ENCODE data around the gene FAM76A.
"Not testable (repeated sequence)": the region's sequence is repeated elsewhere in the genome, so short reads cannot be mapped to it uniquely, and the experiment has no call there.

FAM76A gene

DNA sequence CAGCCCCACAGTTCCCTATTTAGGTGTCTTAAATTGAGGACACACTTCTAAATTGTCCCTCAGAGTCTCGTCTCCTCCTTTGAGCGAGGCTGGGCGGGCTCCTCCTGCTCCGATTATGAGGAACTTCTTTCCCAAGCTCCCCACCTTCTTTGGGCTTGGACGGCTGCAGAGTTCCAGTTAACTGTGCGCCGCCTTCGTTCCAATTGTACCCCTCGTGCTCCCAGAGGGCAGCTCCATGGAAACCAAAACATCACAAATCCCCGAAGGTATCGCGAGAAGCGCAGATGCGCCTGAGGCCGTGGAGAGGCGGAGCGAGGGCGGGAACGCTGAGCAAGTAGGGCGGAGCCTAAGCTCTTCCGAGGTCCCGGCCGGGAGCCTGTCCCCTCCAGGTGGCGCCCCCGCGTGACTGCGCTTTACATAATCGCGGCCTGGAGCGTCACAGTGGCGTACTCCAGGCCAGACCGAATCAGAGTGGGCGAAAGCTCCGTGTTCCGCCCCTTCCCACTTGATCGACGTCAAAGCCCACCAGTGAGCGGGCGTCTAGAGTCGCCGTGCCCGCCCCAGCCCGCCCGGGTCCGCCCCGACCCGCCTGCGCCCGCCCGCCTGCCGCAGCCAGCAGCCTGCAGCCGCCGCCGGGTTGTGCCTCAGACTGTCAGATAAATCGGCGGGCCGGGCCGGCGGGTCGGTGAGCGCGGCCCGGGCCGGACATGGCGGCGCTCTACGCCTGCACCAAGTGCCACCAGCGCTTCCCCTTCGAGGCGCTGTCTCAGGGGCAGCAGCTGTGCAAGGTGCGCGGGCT lies at the start of gene FAM76A:
Gene FAM76A (plus strand): TSS at position 588 of the 799 bp plus-strand sequence. CDS start 120 bp downstream, at position 708.
- peak; percentile 99 for DNase-seq

DNA sequence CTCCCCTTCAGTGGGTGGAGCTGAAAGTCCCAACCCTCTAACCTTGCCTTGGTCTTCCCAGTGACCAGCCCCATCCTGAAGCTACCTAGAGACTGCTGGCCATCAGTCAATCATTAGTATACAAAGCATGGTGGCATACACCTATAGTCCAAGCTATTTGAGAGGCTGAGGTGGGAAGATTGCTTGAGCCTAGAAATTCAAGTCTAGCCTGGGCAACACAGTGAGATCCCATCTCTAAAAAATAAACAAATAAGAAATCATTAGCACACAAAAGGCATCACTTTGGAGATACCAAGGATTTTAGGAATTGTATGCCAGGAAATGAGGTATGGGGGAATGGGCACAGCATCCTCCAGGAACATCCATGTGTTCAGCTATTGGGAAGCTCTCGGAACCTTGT lies 49.4 kb upstream of the FAM76A start:
- DNase-seq: no peak

DNA sequence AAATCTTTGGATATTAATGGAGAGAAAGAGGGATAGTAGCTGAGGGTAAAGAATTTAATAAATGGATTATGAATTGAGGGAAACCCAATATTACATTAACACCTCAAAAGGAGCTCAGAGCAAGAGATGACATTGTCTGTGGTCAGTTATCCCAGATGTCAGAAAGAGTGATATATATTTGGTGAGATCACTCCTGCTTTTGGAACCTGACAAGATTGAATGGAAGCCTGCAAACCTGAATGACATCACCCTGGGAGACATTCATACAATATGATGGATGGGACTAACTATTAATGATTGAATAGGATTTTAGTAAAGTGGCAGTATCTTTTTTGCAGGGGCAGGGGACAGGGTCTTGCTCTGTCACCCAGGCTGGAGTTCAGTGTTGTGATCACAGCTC lies 47.0 kb upstream of the FAM76A start:
- DNase-seq: no peak

DNA sequence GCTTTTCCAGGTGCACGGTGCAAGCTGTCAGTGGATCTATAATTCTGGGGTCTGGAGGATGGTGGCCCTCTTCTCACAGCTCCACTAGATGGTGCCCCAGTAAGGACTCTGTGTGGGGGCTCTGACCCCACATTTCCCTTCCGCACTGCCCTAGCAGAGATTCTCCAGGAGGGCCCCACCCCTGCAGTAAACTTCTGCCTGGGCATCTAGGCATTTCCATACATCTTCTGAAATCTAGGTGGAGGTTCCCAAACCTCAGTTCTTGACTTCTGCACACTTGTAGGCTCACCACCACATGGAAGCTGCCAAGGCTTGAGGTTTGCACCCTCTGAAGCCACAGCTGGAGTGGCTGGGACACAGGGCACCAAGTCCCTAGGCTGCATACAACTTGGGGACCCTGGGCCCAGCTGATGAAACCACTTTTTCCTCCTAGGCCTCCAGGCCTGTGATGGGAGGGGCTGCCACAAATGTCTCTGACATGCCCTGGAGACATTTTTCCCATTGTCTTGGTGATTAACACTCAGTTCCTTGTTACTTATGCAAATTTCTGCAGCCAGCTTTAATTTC lies 45.5 kb upstream of the FAM76A start:
- DNase-seq: not testable (repeated sequence)

DNA sequence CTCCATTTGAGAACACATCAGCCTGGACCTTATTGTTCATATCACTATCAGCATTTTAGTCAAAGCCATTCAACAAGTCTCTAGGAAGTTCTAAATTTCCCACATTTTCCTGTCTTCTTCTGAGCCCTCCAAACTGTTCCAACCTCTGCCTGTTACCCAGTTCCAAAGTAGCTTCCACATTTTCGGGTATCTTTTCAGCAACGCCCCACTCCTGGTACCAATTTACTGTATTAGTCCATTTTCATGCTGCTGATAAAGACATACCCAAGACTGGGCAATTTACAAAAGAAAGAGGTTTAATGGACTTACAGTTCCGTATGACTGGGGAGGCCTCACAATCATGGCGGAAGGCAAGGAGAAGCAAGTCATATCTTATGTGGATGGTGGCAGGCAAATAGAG lies 44.2 kb upstream of the FAM76A start:
- DNase-seq: not testable (repeated sequence)

DNA sequence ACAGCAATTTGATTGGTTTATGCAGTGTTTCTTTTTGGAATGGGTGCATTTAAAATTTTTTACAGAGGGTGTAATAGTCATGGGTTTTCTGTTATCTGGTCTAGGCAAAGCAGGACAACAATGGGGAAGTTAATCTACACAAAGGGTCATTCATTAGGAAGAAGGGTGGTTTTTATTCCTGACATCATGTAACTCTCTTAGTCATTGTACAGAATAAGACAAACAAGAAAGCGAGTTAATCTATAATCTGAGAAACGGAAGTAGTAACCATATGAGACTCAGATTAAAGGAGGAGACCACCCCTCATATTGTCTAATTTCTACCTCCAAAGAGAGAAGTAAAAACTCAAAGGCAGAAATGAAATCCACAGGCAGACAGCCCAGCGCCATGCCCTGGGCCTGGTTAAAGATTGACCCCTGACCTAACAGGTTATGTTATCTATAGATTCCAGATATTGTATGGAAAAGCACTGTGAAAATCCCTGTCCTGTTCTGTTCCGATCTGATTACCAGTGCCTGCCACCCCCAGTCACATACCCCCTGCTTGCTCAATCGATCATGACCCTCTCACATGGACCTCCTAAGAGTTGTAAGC lies 43.3 kb upstream of the FAM76A start:
- no peak for DNase-seq

DNA sequence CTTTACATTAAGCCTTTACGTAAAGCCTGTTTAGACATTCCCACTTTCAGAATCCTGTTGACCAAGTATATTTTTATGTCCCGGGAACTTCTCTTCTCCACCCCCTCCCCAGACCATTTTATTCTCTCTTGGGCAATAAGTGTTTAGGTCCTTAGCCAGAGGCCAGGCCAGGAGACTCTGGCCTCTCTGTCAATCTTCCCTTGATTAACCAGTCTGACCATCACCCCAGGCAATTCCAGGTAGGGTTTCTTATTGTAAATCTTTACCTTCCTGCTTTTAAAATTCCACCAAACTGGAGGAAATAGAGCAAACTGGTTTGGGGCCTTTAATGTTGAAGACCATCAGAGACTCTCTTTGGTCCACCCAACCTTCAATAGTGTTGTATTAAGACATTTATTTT lies 41.6 kb upstream of the FAM76A start:
- no peak for DNase-seq

DNA sequence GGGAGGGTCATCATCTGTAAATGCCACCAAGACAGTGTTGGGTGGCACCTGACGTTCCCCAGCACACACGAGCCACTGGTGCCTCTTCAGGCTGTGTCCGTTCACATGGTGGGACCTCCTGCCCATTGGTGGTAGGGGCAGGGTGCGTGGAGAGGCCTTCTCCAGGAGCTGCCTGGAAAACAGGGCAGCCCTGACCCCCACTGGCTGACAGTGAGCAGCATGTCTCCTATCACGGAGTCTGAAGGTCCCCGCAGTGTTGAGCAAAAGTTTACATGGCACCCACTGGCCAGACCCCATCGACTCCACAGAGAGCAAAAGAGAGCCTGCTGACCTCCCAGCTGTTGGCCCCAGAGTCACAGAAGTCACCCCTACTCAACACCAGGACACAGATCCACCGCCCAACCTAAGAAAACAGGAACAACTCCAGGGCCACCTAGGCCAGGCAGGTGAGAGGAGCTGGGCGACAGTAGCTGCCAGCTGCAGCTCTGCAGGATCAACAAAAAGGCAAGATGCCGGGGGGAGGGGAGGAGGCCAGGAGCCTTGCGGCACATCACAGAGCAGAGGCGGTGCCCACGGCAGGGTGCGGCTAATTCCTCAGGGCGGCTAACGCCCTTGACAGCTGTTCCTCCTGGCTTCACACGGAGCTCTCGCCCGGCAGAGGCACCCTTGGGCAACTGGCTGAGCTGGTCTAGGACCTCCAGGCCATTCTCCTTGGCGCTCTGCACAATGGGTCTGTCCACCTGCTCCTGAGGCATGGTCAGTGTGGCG lies 39.4 kb upstream of the FAM76A start:
- DNase-seq: no peak

DNA sequence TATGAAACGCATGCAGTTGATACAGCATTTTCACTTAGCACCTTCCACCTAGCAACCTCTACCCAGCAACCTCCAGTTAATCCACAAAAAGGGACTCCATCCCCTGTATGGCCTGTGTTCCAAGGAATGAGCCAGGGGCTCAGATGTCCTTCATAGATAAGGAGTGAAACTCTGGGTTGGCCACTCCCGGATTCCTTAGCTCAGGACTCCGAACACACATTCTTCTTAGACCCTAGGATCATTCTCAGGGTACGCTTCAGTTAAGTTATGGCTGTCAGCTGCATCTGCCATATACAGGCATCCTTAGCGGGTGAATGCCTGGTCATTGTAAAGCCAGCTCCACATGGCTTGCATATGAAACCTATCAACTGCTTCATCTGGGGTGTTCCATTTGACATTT lies 37.9 kb upstream of the FAM76A start:
- no peak for DNase-seq

DNA sequence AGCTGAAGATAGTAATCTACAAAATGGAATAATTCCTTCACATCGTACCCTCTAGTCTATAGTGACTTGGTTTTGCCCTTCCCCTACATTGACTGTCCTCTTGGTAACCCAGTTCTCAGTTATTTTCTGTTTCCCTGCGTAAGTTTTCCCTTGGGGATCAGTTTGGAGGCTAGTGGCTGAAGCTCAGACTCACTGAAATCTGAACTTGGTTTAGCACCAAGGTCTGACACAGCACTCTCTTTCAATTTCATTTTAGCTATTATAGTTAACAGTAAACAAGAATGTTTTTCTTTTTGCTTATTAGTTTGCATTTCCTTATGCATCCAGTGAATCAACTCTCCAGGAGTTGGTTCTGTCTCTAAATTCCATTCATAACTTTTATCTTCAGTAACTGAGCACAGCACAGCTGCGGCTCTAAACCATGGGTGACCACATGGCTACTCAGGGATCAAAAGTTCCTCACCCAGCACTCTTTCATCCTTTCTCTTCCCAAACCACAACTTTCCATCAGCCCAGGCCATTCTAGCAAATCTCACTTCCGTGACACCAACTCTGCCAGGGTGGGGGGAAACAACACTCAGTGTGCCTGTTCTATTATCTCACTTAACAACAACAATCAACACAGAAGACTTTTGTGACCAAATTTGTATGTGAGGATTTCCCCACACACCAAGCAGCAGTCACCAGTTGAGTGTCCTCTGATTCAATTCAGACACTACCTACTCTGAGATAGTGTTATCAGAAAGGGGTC lies 36.2 kb upstream of the FAM76A start:
- no peak for DNase-seq

DNA sequence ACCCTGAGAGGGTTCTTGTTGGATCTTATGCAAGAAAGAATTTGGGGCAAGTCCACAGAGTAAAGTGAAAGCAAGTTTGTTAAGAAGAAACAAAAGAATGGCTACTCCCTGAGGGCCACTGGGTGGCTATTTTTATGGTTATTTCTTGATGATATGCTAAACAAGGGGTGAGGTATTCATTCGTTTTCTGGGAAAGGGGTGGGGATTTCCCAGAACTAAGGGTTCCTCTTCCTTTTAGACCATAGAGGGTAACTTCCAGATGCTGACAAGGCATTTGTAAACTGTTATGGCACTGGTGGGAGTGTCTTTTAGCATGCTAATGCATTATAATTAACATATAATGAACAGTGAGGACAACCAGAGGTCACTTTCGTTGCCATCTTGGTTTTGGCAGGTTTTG lies 35.6 kb upstream of the FAM76A start:
- no peak for DNase-seq

DNA sequence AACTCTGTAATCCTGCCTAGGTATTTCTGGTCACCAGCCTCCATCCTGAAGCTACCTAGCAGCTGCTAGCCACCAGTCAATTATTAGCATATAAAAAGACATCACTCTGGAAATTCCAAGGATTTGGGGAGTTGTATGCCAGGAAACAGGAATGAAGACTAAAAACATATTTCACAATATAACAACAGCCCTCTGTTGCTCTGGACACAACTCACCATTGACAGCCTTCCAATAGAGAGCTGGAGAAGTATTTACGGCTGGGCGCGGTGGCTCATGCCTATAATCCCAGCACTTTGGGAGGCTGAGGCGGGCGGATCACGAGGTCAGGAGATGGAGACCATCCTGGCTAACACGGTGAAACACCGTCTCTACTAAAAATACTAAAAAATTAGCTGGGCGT lies 28.9 kb upstream of the FAM76A start:
- not testable (repeated sequence) for DNase-seq

DNA sequence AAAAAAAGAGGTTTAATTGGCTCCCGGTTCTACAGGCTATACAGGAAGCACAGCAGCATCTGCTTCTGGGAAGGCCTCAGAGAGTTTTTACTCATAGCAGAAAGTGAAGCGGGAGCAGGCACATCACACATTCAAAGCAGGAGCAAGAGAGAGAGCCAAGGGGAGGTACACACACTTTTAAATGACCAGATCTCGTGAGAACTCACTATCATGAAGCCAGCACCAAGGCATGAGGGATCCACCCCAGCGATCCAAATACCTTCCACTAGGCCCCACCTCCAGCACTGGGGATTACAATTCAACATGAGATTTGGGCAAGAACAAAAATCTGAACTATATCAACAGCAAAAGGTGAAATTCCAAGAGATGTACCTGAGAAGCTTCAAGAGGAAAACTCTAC lies 20.8 kb upstream of the FAM76A start:
- no peak for DNase-seq

DNA sequence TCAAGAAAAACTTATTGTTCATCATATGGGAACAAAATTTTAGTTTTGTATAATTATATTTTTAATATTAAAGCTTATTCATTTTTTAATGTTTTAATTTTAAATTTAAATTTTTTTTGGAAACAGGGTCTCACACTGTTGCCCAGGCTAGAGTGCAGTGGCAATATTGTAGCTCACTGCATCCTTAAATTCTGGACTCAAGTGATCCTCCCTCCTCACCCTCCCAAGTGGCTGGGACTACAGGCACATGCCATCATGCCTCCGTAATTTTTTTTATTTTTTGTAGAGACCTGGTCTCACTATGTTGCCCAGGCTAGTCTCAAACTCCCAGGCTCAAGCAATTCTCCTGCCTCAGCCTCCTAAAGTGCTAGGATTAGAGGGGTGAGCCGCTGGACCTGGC lies 20.2 kb upstream of the FAM76A start:
- DNase-seq: no peak

DNA sequence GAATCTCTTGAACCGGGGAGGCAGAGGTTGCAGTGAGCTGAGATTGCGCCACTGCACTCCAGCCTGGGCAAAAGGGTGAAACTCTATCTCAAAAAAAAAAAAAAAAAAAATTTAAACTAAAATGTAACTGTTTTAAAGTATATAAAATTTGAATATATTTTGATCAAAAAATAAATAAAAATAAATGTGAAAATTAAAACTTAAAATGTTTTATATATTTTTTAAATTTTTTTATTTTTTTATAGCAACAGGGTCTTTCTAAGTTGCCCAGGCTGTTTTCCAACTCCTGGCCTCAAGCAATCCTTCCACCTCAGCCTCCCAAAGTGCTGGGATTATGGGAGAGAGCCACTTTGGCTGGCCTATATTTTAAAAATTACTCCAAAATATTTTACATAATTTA lies 15.2 kb upstream of the FAM76A start:
- DNase-seq: no peak

DNA sequence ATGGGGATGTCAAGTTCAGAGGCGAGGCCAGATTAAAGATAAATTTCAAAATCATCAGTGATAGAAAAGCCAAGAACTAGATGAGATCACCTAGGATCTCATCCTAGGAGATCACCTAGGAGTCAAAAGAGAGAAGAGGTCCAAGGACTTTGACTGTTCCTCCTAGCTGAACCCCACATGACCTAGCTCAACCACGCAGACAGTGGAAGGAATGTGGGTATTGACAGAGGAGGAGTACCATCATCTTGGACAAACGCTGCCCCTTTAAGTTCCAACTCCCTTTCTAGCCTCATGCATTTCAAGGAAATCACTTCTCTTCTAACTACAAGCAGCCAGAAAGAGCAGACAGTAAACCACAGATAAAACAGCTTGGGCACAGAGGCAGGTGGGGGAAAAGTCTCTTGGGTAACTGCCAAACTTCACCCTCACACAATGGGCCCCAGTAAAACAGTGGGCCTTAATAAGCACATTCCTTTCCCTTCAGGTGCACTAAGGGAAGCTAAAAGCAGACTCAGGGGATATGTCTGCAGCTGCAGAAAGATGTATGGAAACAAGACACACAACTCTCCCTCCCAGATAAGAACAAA lies 12.5 kb upstream of the FAM76A start:
- no peak for DNase-seq

DNA sequence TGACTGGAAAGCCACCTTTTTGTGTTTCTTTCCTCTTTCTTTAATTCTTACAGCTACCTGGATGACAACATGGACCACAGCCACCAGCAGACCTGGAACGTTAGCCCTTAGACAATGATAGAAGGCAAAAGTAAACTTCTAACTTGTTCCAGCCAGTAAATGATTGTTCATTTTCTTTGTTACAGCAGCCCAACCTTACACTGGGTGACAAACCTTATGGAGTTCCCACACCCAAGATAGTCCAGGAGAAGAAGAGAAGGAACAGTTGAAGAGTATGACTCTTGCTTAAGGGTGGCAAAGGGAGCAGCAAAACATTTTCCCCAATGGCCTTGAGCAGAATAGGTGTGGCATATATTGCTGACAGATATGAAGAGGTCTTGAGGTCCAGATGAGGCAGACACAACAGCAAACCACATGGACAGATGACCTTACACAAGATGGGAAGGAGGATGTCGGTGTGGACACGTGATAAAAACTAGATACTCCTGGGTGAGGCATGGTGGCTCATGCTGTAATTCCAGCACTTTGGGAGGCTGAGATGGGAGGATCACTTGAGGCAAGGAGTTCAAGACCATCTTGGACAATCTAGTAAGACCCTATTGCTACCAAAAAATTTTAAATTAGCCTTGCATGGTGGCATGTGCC lies 11.8 kb upstream of the FAM76A start:
- no peak for DNase-seq

DNA sequence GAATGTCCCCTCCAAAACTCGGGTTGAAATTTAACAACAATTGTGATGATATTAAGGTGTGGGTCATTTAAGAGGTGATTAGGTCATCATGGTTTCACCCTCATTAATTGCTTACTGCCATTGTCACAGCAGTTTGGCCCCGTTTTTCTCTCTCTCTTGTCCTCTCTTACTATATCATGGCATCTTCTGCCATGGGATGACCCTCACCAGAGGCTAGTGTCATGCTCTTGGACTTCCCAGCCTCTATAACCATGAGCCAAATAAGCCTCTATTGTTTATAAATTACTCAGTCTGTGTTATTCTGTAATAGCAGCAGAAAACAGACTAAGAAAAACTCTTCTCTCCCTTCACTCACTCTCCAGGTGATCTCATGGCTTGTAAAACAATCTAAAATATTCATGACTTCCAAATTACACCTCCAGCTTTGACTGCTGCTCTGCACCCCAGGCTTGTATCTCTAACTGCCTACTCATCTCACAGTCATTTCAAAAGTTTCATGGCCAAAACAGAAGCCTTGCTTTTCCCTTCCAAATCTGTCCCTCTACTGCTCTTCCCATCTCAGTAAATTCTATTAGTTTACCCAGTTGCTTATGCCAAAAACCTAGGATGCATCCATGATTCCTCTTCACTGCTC lies 9.4 kb upstream of the FAM76A start:
- DNase-seq: no peak

DNA sequence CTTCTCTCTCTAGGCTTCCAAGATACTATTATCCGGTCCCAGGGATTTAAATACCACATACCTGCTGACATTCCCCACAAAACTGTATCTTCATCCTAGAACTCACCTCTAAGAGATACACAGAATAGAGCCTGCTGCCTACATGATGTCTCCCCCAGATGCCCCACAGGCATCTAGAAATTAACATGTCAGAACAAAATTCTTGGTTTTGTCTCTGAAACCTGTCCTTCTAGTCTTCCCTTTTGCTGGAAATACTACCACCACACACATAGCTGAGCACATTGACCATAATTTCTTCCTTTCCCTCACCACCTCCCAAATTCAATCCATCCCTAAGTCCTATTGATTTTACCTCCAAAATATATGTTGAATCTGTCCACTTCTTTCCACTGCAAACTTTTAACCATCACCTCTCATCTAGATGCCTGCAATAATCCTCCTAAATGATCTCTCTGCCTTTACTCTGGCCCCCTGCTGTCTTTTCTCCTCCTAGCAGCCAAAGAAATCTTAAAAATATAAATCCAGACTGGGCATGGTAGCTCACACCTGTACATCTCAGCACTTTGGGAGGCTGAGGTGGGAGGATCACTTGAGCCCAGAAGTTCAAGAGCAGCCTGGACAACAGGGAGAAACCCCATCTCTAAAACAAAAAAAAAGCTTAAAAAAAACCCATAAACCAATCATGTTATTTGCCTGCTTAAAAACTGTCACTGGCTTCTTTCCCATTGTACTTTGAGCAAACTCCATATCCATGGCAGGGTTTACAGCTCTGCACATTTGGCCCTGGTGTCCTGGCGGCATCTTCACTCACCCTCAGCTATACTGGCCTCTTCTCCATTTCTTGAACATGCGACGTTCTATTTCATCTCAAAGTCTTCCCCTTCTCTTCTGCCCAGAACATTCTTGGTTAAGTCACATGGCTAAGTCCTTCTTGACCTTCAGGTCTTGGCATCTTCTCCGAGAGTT lies 6.2 kb upstream of the FAM76A start:
- no peak for DNase-seq

DNA sequence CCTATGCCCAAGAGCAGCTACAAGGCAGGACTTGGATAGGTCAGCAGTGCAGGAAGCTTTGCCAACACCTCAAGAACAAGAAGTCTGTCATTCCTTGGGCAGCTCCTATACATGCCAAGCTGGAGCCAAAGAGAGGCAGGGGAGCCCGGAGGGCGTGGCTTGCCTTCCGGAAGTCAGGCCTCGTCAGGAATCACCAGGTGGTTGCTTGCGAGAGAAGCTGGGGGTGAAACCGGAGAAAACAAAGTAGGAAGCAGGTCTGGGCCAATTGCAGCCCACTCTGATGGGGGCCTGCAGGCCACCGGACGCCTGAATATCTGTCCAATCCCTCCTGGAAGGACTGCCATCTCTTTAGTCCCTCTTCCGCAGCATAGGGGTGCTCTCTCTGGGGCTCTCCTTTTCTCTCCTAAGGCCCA lies 794 bp upstream of the FAM76A start:
- no peak for DNase-seq

All from CD4-positive, alpha-beta T cell treated with Interleukin-15 for 1 hour (primary cell).